ENCODE data around the gene COX15.
"Not testable (repeated sequence)": the region's sequence is repeated elsewhere in the genome, so short reads cannot be mapped to it uniquely, and the experiment has no call there.

Gene COX15

GRCh38 chr10:99742701-99743100, 10.8 kb upstream of the COX15 start:
- no peak for TF ChIP-seq CTCF (conservative IDR thresholded peaks at IDR 0.05; ENCODE audit: low read depth)
- POLR2A ChIA-PET (ENCODE audit: low non-redundant PET), result interaction anchor here (0.6 kb wide), 1 partner anchor 121 kb away, joined by 6 read pairs; no protein-coding TSS in a partner anchor
- CTCF ChIA-PET, result interaction anchor here (0.6 to 1.4 kb wide), 2 partner anchors 10 to 32 kb away, joined by 5 to 17 read pairs; partner anchors contain the start of gene CUTC
- no peak for DNase-seq (ENCODE audit: low spot score)
- H3K27ac ChIP-seq, result no peak overlapping the region

- POLR2A ChIA-PET (ENCODE audit: low non-redundant PET), result no interaction called here
- TF ChIP-seq CTCF (conservative IDR thresholded peaks at IDR 0.05; ENCODE audit: low read depth), result no peak
- DNase-seq (ENCODE audit: low spot score), result no peak
- CTCF ChIA-PET, result interaction anchor here (1.4 kb wide), 1 partner anchor 9 kb away, joined by 17 read pairs; the partner anchor contains the start of gene CUTC
- H3K27ac ChIP-seq, result no peak overlapping the region
These were observed 10.3 kb upstream of the COX15 start for GRCh38 chr10:99742254-99742653.

- DNase-seq (ENCODE audit: low spot score), result no peak
- CTCF ChIA-PET, result interaction anchor here (0.6 kb wide), 3 partner anchors 54 to 1312 kb away, joined by 4 to 6 read pairs (median 5); no protein-coding TSS in a partner anchor
- no peak overlapping the region for H3K27ac ChIP-seq
- POLR2A ChIA-PET (ENCODE audit: low non-redundant PET), result no interaction called here
- TF ChIP-seq CTCF (conservative IDR thresholded peaks at IDR 0.05; ENCODE audit: low read depth), result no peak
These were observed 9.1 kb upstream of the COX15 start for GRCh38 chr10:99740933-99741559.

GRCh38 chr10:99740260-99740659, 8.3 kb upstream of the COX15 start:
- H3K27ac ChIP-seq, result no peak overlapping the region
- ChIA-PET CTCF (no interaction called here), POLR2A (ENCODE audit: low non-redundant PET) (interaction anchor here (0.6 kb wide), 1 partner anchor 10 kb away, joined by 3 read pairs; no protein-coding TSS in a partner anchor)
- no peak for DNase-seq (ENCODE audit: low spot score)
- no peak for TF ChIP-seq CTCF (conservative IDR thresholded peaks at IDR 0.05; ENCODE audit: low read depth)

GRCh38 chr10:99734111-99734510, 2.2 kb upstream of the COX15 start:
- H3K27ac ChIP-seq; DNase-seq (ENCODE audit: low spot score); POLR2A ChIA-PET (ENCODE audit: low non-redundant PET): not testable (repeated sequence)
- CTCF ChIA-PET, result interaction anchor here (0.6 kb wide), 1 partner anchor 19 kb away, joined by 5 read pairs; no protein-coding TSS in a partner anchor

GRCh38 chr10:99733366-99733765, 1.4 kb upstream of the COX15 start:
- DNase-seq (ENCODE audit: low spot score), result no peak
- peak overlapping the region; percentile 96 for H3K27ac ChIP-seq
- TF ChIP-seq CTCF (conservative IDR thresholded peaks at IDR 0.05; ENCODE audit: low read depth), result no peak
- ChIA-PET POLR2A (ENCODE audit: low non-redundant PET) (no interaction called here), CTCF (interaction anchor here (0.6 to 1.6 kb wide), 3 partner anchors 9 to 67 kb away, joined by 3 to 17 read pairs (median 5); no protein-coding TSS in a partner anchor)

All from RWPE1 (cell line).